HG02840 (cell line): ENCODE data around the gene TOP2A.
A peak's percentile ranks its signal among the peaks of the same experiment; 100 is the strongest.
"Not testable (repeated sequence)": the region's sequence is repeated elsewhere in the genome, so short reads cannot be mapped to it uniquely, and the experiment has no call there.

Experiments
- ATAC-seq: cut with Tn5 transposase; IDR thresholded peaks from one replicate; pipeline ENCODE4 v1.9.1; 2021; ENCODE audit warnings: mild to moderate bottlenecking, moderate library complexity, moderate number of reproducible peaks; ENCODE audit not compliant: unreplicated experiment, low FRiP score

TOP2A gene

GRCh38 chr17:40378966-40379365 lies 38.7 kb downstream of the TOP2A start:
- no peak for ATAC-seq

- ATAC-seq = no peak
Observed at GRCh38 chr17:40377832-40378231, 39.9 kb downstream of the TOP2A start.

- ATAC-seq = not testable (repeated sequence)
Observed at GRCh38 chr17:40376541-40376940, 41.2 kb downstream of the TOP2A start.

- not testable (repeated sequence) for ATAC-seq
Observed at GRCh38 chr17:40375786-40376185, 41.9 kb downstream of the TOP2A start.

GRCh38 chr17:40374821-40375498 lies 42.7 kb downstream of the TOP2A start:
- no peak for ATAC-seq

GRCh38 chr17:40373999-40374398 lies 43.7 kb downstream of the TOP2A start:
- ATAC-seq = no peak

- no peak for ATAC-seq
Observed at GRCh38 chr17:40373324-40373723, 44.4 kb downstream of the TOP2A start.

GRCh38 chr17:40372644-40373043 lies 45.1 kb downstream of the TOP2A start:
- ATAC-seq = not testable (repeated sequence)

GRCh38 chr17:40372031-40372430 lies 45.7 kb downstream of the TOP2A start:
- ATAC-seq = no peak

GRCh38 chr17:40371261-40371929 lies 46.3 kb downstream of the TOP2A start:
- ATAC-seq = no peak

- no peak for ATAC-seq
Observed at GRCh38 chr17:40369923-40370322, 47.8 kb downstream of the TOP2A start.

GRCh38 chr17:40367728-40368127 lies 50.0 kb downstream of the TOP2A start:
- not testable (repeated sequence) for ATAC-seq

GRCh38 chr17:40366861-40367518 lies 50.7 kb downstream of the TOP2A start:
- ATAC-seq = no peak

GRCh38 chr17:40366076-40366860 lies 51.4 kb downstream of the TOP2A start:
- ATAC-seq = no peak

- no peak for ATAC-seq
Observed at GRCh38 chr17:40364906-40365305, 52.8 kb downstream of the TOP2A start.

GRCh38 chr17:40364121-40364861 lies 53.4 kb downstream of the TOP2A start, which contains the start of gene GJD3:
TSS of gene GJD3 (minus strand) at chr17:40364737. CDS start at chr17:40363815, 922 bp downstream.
- ATAC-seq = no peak

- ATAC-seq = no peak
Observed at GRCh38 chr17:40363111-40363827, 54.4 kb downstream of the TOP2A start.

GRCh38 chr17:40362696-40363110 lies 55.0 kb downstream of the TOP2A start:
- ATAC-seq = peak; percentile 60

GRCh38 chr17:40361925-40362695 lies 55.6 kb downstream of the TOP2A start:
- no peak for ATAC-seq
